Colon (tissue), 2 donors: Measurements from ENCODE around the gene ELOVL1.

ENCODE experiments used
- FAIRE-seq: peaks from 2 replicates; lab custom pipeline; 2012; peaks lifted over from hg19 to GRCh38; lab: Jason Lieb, UNC
- donor health status: control.
- donor health status: control.

ELOVL1 gene

GRCh38 chr1:43327549-43328292 is 40.1 kb downstream of the ELOVL1 start:
- FAIRE-seq: no peak

- FAIRE-seq: peak; percentile 18
Observed at GRCh38 chr1:43325381-43325780, 42.4 kb downstream of the ELOVL1 start.

- no peak for FAIRE-seq
Observed at GRCh38 chr1:43324810-43325209, 43.0 kb downstream of the ELOVL1 start.

GRCh38 chr1:43322506-43322905 is 45.3 kb downstream of the ELOVL1 start:
- FAIRE-seq: no peak

- FAIRE-seq: no peak
Observed at GRCh38 chr1:43321331-43321891, 46.4 kb downstream of the ELOVL1 start.

- FAIRE-seq: no peak
Observed at GRCh38 chr1:43319766-43320165, 48.0 kb downstream of the ELOVL1 start.

- no peak for FAIRE-seq
Observed at GRCh38 chr1:43319288-43319687, 48.5 kb downstream of the ELOVL1 start.

- no peak for FAIRE-seq
Observed at GRCh38 chr1:43318831-43319230, 49.0 kb downstream of the ELOVL1 start.

- no peak for FAIRE-seq
Observed at GRCh38 chr1:43317817-43318471, 49.9 kb downstream of the ELOVL1 start.

- FAIRE-seq: no peak
Observed at GRCh38 chr1:43316738-43317520, 50.9 kb downstream of the ELOVL1 start.

GRCh38 chr1:43315963-43316737 is 51.7 kb downstream of the ELOVL1 start:
- FAIRE-seq: no peak

- no peak for FAIRE-seq
Observed at GRCh38 chr1:43315481-43315880, 52.3 kb downstream of the ELOVL1 start.

- FAIRE-seq: no peak
Observed at GRCh38 chr1:43314233-43314632, 53.6 kb downstream of the ELOVL1 start.

GRCh38 chr1:43313771-43314170 is 54.0 kb downstream of the ELOVL1 start:
- FAIRE-seq: no peak
